Measurements from ENCODE around the gene FLNB. TPM values are rescaled to one million over a fixed set of nuclear protein-coding genes. Genes with fewer than 3 reads are reported as not detected.

Gene FLNB
- total RNA-seq, 1 donor from 2014 or later = 32.0 TPM

- Histone ChIP-seq H3K4me1 (peaks cover 13% of the 10 kb centered on the region), H3K27ac (no peak overlapping the region), H3K9ac (no peak overlapping the region), H3K27me3 (peaks cover 11% of the 10 kb centered on the region), H3K4me3 (no peak overlapping the region), H4K20me1 (ENCODE audit: low read depth) (no peaks in the 10 kb centered on the region), H3K9me3 (ENCODE audit: low read depth) (no peaks in the 10 kb centered on the region), H3K36me3 (no peaks in the 10 kb centered on the region), H3K79me2 (ENCODE audit: low read depth) (no peaks in the 10 kb centered on the region), H3F3A (ENCODE audit: low read depth) (peaks cover 23% of the 10 kb centered on the region), H3K4me2 (peak overlapping the region; percentile 75), H2AFZ (replicated peaks) (no peak overlapping the region)
- H3K9me3 Mint-ChIP-seq = no peaks in the 10 kb centered on the region
- H3K4me1 Mint-ChIP-seq = peaks cover 16% of the 10 kb centered on the region
- H3K27ac Mint-ChIP-seq = no peak overlapping the region
- peak overlapping the region; percentile 78 for H3K4me3 Mint-ChIP-seq
- no peak for DNase-seq (ENCODE audit: low spot score)
- H3K36me3 Mint-ChIP-seq = no peaks in the 10 kb centered on the region
- peaks cover 17% of the 10 kb centered on the region for H3K27me3 Mint-ChIP-seq (ENCODE audit: insufficient read depth, low read depth)
- TF ChIP-seq EZH2phosphoT487 (IDR thresholded peaks at IDR 0.05) (no peak), CTCF (IDR thresholded peaks at IDR 0.05) (no peak), EZH2 (IDR thresholded peaks at IDR 0.05) (no peak)
These were observed 170.5 kb downstream of the FLNB start for GRCh38 chr3:58178528-58179234.

GRCh38 chr3:58179235-58180098 lies 171.2 kb downstream of the FLNB start:
- Mint-ChIP-seq H3K36me3 (no peaks in the 10 kb centered on the region), H3K27me3 (ENCODE audit: insufficient read depth, low read depth) (peaks cover 19% of the 10 kb centered on the region), H3K4me1 (peaks cover 12% of the 10 kb centered on the region), H3K4me3 (no peak overlapping the region), H3K9me3 (no peaks in the 10 kb centered on the region), H3K27ac (no peak overlapping the region)
- TF ChIP-seq CTCF (IDR thresholded peaks at IDR 0.05) (no peak), EZH2phosphoT487 (IDR thresholded peaks at IDR 0.05) (no peak), EZH2 (IDR thresholded peaks at IDR 0.05) (no peak)
- no peak for DNase-seq (ENCODE audit: low spot score)
- H3F3A ChIP-seq (ENCODE audit: low read depth) = peaks cover 16% of the 10 kb centered on the region
- peaks cover 13% of the 10 kb centered on the region for H3K4me1 ChIP-seq
- no peak overlapping the region for H2AFZ ChIP-seq (replicated peaks)
- H4K20me1 ChIP-seq (ENCODE audit: low read depth) = no peaks in the 10 kb centered on the region
- no peak overlapping the region for H3K27ac ChIP-seq
- no peaks in the 10 kb centered on the region for H3K79me2 ChIP-seq (ENCODE audit: low read depth)
- H3K9ac ChIP-seq = no peak overlapping the region
- no peak overlapping the region for H3K4me2 ChIP-seq
- no peaks in the 10 kb centered on the region for H3K36me3 ChIP-seq
- H3K4me3 ChIP-seq = no peak overlapping the region
- H3K9me3 ChIP-seq (ENCODE audit: low read depth) = no peaks in the 10 kb centered on the region
- peaks cover 11% of the 10 kb centered on the region for H3K27me3 ChIP-seq

DNA sequence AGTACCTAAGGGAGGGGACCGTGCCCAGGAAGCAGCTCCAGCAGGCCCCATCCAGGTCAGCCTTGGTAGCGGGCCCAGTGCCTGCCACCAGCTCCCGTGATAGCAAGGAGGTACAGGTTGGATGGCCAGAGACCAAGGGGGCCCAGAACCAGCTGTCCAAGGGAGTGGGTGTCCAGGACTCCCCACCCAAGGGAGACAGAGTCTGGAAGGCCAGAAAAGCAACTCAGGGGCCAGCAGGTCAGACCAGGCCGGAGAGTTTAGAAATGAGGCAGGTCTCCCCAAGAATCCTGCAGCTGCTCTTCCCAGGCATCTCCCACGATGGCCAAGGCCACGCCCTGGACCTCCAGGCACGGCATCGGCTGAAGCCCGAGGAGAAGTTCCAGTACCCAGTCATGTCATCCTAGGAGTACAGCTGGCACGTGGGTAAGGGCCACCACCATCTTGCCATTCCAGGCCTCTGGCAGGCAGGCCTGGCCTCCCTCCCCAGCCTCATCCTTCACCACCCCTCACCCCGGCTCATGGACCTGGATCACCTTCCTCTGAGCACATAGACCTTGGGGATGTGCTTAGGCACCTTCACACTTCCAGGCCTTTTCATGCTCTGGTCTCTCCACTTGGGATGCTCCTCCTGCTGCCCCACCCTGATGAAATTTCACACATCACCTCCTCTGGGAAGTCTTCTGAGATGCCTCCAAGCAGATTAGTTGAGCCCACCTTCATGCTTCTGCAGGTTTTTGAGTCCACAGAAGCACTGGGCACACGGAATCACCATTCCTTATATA lies 172.1 kb downstream of the FLNB start:
- Histone ChIP-seq H3K4me2 (no peak overlapping the region), H3K79me2 (ENCODE audit: low read depth) (no peaks in the 10 kb centered on the region), H3K9me3 (ENCODE audit: low read depth) (no peaks in the 10 kb centered on the region), H2AFZ (replicated peaks) (no peak overlapping the region), H3F3A (ENCODE audit: low read depth) (peaks cover 10% of the 10 kb centered on the region), H3K4me3 (no peak overlapping the region), H3K9ac (no peak overlapping the region), H3K27me3 (peaks cover 11% of the 10 kb centered on the region), H4K20me1 (ENCODE audit: low read depth) (no peaks in the 10 kb centered on the region), H3K4me1 (peaks cover 9% of the 10 kb centered on the region), H3K36me3 (no peaks in the 10 kb centered on the region), H3K27ac (no peak overlapping the region)
- peaks cover 22% of the 10 kb centered on the region for H3K27me3 Mint-ChIP-seq (ENCODE audit: insufficient read depth, low read depth)
- DNase-seq (ENCODE audit: low spot score) = no peak
- no peaks in the 10 kb centered on the region for H3K36me3 Mint-ChIP-seq
- no peak overlapping the region for H3K4me3 Mint-ChIP-seq
- TF ChIP-seq EZH2 (IDR thresholded peaks at IDR 0.05) = no peak
- no peak for TF ChIP-seq CTCF (IDR thresholded peaks at IDR 0.05)
- no peak for TF ChIP-seq EZH2phosphoT487 (IDR thresholded peaks at IDR 0.05)
- H3K27ac Mint-ChIP-seq = no peak overlapping the region
- peaks cover 5% of the 10 kb centered on the region for H3K4me1 Mint-ChIP-seq
- H3K9me3 Mint-ChIP-seq = no peaks in the 10 kb centered on the region
